Mesenchymal stem cell (in vitro differentiated cells and primary cell): Measurements from ENCODE around the gene TADA1.
A peak's percentile ranks its signal among the peaks of the same experiment; 100 is the strongest.

Source experiments
- DNase-seq: peaks from one replicate; pipeline ENCODE4 v3.0.0-alpha.2; 2013
- H2AFZ ChIP-seq: one replicate; pipeline ENCODE4 v1.6.1; 2013; ENCODE audit warnings: low read depth, mild to moderate bottlenecking, control low read depth, inconsistent platforms, low read length, moderate library complexity
- H2AK5ac ChIP-seq: 2 replicates; pipeline ENCODE4 v1.6.1; 2013; ENCODE audit warnings: low read length, moderate library complexity, mild to moderate bottlenecking, inconsistent platforms; ENCODE audit not compliant: severe bottlenecking
- H2BK120ac ChIP-seq: one replicate; pipeline ENCODE4 v1.6.1; 2013; ENCODE audit warnings: low read depth, mild to moderate bottlenecking, inconsistent platforms, low read length, moderate library complexity
- H2BK12ac ChIP-seq, 2 experiments: one replicate each; pipeline ENCODE4 v1.6.1; 2013; ENCODE audit warnings: inconsistent platforms in 2 of 2, low read length in 2 of 2, mild to moderate bottlenecking in 2 of 2, moderate library complexity in 2 of 2, control low read depth in 1 of 2
- H2BK15ac ChIP-seq: one replicate; pipeline ENCODE4 v1.6.1; 2013; ENCODE audit warnings: mild to moderate bottlenecking, low read depth, inconsistent platforms; ENCODE audit not compliant: poor library complexity, severe bottlenecking
- H2BK5ac ChIP-seq: 2 replicates; pipeline ENCODE4 v1.6.1; 2013; ENCODE audit warnings: low read depth, mild to moderate bottlenecking, low read length, control low read depth, inconsistent platforms; ENCODE audit not compliant: poor library complexity, severe bottlenecking
- H3K14ac ChIP-seq, 2 experiments: one replicate each; pipeline ENCODE4 v1.6.1; 2013; ENCODE audit warnings: inconsistent platforms in 2 of 2, low read length in 2 of 2, control low read depth in 1 of 2, mild to moderate bottlenecking in 1 of 2, moderate library complexity in 1 of 2
- H3K18ac ChIP-seq, 2 experiments: one replicate each; pipeline ENCODE4 v1.6.1; 2013; ENCODE audit warnings: inconsistent platforms in 2 of 2, low read length in 2 of 2, control low read depth in 1 of 2, low read depth in 1 of 2, mild to moderate bottlenecking in 1 of 2
- H3K23ac ChIP-seq, 2 experiments: one replicate each; pipeline ENCODE4 v1.6.1; 2013; ENCODE audit warnings: inconsistent platforms in 2 of 2, low read length in 2 of 2, mild to moderate bottlenecking in 2 of 2, moderate library complexity in 2 of 2, control low read depth in 1 of 2
- H3K27ac ChIP-seq: 2 replicates; pipeline ENCODE4 v1.5.1; 2013; ENCODE audit warnings: mild to moderate bottlenecking, moderate library complexity, low read length, control low read depth, inconsistent platforms; ENCODE audit not compliant: poor library complexity, severe bottlenecking
- H3K27me3 ChIP-seq, 2 experiments: 2 replicates each; pipeline versions ENCODE4 v1.6.1 to v1.7.0; 2013; ENCODE audit warnings: low read length in 2 of 2, mild to moderate bottlenecking in 2 of 2, moderate library complexity in 2 of 2, control low read depth in 1 of 2, inconsistent platforms in 1 of 2; ENCODE audit not compliant: control insufficient read depth in 1 of 2, insufficient read depth in 1 of 2
- H3K36me3 ChIP-seq, 2 experiments: 2 replicates each; pipeline versions ENCODE4 v1.6.1 to v1.7.0; 2013; ENCODE audit warnings: low read length in 2 of 2, control low read depth in 1 of 2, inconsistent platforms in 1 of 2, low read depth in 1 of 2, mild to moderate bottlenecking in 1 of 2; ENCODE audit not compliant: insufficient read depth in 2 of 2, control insufficient read depth in 1 of 2
- H3K4ac ChIP-seq, 2 experiments: one replicate each; pipeline ENCODE4 v1.6.1; 2013; ENCODE audit warnings: inconsistent platforms in 2 of 2, low read length in 2 of 2, mild to moderate bottlenecking in 2 of 2, moderate library complexity in 2 of 2, control low read depth in 1 of 2, low read depth in 1 of 2
- H3K4me1 ChIP-seq: 2 replicates; pipeline ENCODE4 v1.6.1; 2013; ENCODE audit warnings: low read depth, low read length, control low read depth; ENCODE audit not compliant: control insufficient read depth, insufficient read depth
- H3K4me2 ChIP-seq: 2 replicates; pipeline ENCODE4 v1.6.1; 2013; ENCODE audit warnings: low read length, mild to moderate bottlenecking, inconsistent platforms; ENCODE audit not compliant: poor library complexity, severe bottlenecking
- H3K4me3 ChIP-seq, 2 experiments: 2 replicates each; pipeline versions ENCODE4 v1.5.1 to v1.7.0; 2013; ENCODE audit warnings: low read length in 2 of 2, mild to moderate bottlenecking in 2 of 2, control low read depth in 1 of 2, low read depth in 1 of 2; ENCODE audit not compliant: insufficient read depth in 1 of 2
- H3K79me1 ChIP-seq: replicated peaks from 2 replicates; pipeline ENCODE4 v1.6.1; 2013; ENCODE audit warnings: mild to moderate bottlenecking, control low read depth, low read length, inconsistent platforms; ENCODE audit not compliant: poor library complexity, severe bottlenecking
- H3K9ac ChIP-seq: 2 replicates; pipeline ENCODE4 v1.7.0; 2013; ENCODE audit warnings: mild to moderate bottlenecking, low read length, moderate library complexity
- H3K9me3 ChIP-seq: 2 replicates; pipeline ENCODE4 v1.7.0; 2013; ENCODE audit warnings: mild to moderate bottlenecking, low read length; ENCODE audit not compliant: control insufficient read depth
- H4K8ac ChIP-seq: one replicate; pipeline ENCODE4 v1.6.1; 2013; ENCODE audit warnings: inconsistent platforms, mild to moderate bottlenecking, low read length, moderate library complexity
- H4K91ac ChIP-seq: one replicate; pipeline ENCODE4 v1.6.1; 2013; ENCODE audit warnings: mild to moderate bottlenecking, low read length, inconsistent platforms
- WGBS: methylation state at CpG from one replicate; pipeline ENCODE4 v1.1.7; 2013; ENCODE audit warnings: mixed read lengths; 5-methylcytosine and 5-hydroxymethylcytosine counted together

Gene TADA1

DNA sequence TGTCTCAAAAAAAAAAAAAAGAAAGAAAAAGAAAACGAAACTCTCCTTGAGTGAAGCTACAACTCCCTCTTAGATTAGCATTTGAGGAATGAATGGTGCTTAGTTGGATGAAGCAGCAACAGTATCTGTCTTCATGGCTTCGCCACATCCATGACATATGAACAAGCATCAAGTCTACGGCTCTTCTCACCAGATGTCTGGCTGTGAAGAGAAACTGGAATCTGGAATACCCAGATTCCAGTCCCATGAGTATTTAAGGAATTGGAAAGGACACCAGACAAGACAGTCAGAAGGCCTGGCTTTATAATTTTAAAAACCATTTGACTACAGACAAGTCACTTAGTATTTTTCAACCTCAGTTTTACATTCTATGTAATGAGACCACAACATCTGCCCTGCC, 38.0 kb upstream of the TADA1 start:
- 87% methylated on average over 2 of the region's 3 CpGs for WGBS
- Histone ChIP-seq H2BK15ac (no peak overlapping the region), H3K79me1 (no peaks in the 10 kb centered on the region), H3K4me1 (peaks cover 6% of the 10 kb centered on the region), H3K4ac (no peak overlapping the region), H3K27ac (no peak overlapping the region), H2AFZ (no peak overlapping the region), H3K18ac (no peak overlapping the region), H3K4me2 (no peak overlapping the region), H3K27me3 (peaks cover 0 to 23% of the 10 kb centered on the region in 2 experiments), H3K9ac (no peak overlapping the region), H2BK12ac (no peak overlapping the region), H4K91ac (no peak overlapping the region), H2AK5ac (no peak overlapping the region), H3K23ac (no peak overlapping the region), H3K9me3 (peaks cover 6% of the 10 kb centered on the region), H3K36me3 (no peaks in the 10 kb centered on the region), H3K14ac (no peak overlapping the region), H3K4me3 (no peak overlapping the region), H2BK5ac (no peak overlapping the region), H2BK120ac (no peak overlapping the region), H4K8ac (no peak overlapping the region)
- no peak for DNase-seq

DNA sequence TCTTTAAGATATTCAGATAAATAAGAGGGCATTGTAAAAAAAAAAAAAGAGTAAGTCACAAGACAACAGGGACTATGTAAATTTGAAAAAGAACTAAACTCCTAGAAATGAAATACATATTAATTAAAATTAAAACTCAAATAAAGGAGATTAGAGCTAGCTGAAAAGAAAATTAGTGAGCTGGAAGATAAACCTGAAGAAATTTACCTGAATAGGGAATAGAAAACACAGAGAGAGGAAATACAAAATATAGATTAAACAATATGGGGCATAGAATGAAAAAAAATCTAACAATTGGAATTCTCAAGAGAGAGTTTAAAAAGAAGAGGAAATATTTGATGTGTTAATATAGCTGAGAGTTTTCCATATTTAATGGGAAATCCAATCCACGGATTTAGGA, 35.6 kb upstream of the TADA1 start:
- no peaks in the 10 kb centered on the region for H3K36me3 ChIP-seq
- no peak overlapping the region for H3K4me2 ChIP-seq
- no peak for DNase-seq
- no peak overlapping the region for H4K91ac ChIP-seq
- no peak overlapping the region for H2BK120ac ChIP-seq
- H3K9me3 ChIP-seq: peaks cover 6% of the 10 kb centered on the region
- H3K18ac ChIP-seq: no peak overlapping the region
- H2BK5ac ChIP-seq: no peak overlapping the region
- no peak overlapping the region for H3K14ac ChIP-seq
- H3K4me3 ChIP-seq: no peak overlapping the region
- no peak overlapping the region for H3K9ac ChIP-seq
- whole genome bisulfite sequencing: no CpG with 5 or more reads among the region's 1 CpG
- no peak overlapping the region for H3K23ac ChIP-seq
- no peaks in the 10 kb centered on the region for H3K27me3 ChIP-seq
- no peaks in the 10 kb centered on the region for H3K79me1 ChIP-seq
- H2AFZ ChIP-seq: no peak overlapping the region
- H2BK15ac ChIP-seq: no peak overlapping the region
- peaks cover 9% of the 10 kb centered on the region for H3K4me1 ChIP-seq
- no peak overlapping the region for H3K27ac ChIP-seq
- no peak overlapping the region for H2AK5ac ChIP-seq
- H4K8ac ChIP-seq: no peak overlapping the region
- H2BK12ac ChIP-seq: no peak overlapping the region
- no peak overlapping the region for H3K4ac ChIP-seq

DNA sequence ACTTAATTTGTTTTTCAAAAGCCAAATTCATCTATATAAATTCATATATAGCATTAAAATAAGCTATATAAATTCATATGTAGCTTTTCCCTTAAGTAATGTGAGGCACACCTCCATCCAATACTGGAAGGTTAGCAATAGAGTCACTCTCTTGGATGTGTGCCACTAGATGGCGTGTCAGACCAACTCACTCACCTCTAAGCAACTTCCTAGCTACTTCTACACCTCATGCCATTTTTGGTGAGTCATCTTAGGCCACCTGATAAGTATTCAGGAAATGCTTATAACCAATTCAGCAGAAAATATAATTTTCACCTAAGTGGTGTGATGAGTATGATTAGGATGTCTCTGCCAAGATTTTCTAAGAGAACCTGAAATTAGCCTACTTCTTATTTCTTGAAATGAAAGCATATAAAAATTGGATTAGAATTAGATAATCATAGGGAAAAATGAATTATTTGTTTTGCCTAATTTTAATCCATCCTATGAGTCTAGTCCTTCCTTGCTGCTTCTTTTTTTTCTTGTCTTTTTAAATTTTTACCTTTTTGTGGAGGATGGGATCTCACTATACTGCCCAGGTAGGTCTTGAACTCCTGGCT, 34.4 kb upstream of the TADA1 start:
- H4K91ac ChIP-seq: no peak overlapping the region
- H3K4me3 ChIP-seq: no peak overlapping the region
- no peak overlapping the region for H2AK5ac ChIP-seq
- no peak overlapping the region for H3K18ac ChIP-seq
- no peak overlapping the region for H2AFZ ChIP-seq
- no peak overlapping the region for H3K9ac ChIP-seq
- no peak overlapping the region for H2BK5ac ChIP-seq
- no peaks in the 10 kb centered on the region for H3K79me1 ChIP-seq
- no peak overlapping the region for H3K14ac ChIP-seq
- WGBS: 0% methylated on average over 1 of the region's 1 CpG
- no peaks in the 10 kb centered on the region for H3K36me3 ChIP-seq
- H3K4me2 ChIP-seq: no peak overlapping the region
- no peak overlapping the region for H2BK15ac ChIP-seq
- H4K8ac ChIP-seq: no peak overlapping the region
- peak; percentile 84 for DNase-seq
- no peak overlapping the region for H3K4ac ChIP-seq
- H3K9me3 ChIP-seq: peaks cover 6% of the 10 kb centered on the region
- H2BK120ac ChIP-seq: no peak overlapping the region
- peaks cover 4% of the 10 kb centered on the region for H3K4me1 ChIP-seq
- no peak overlapping the region for H2BK12ac ChIP-seq
- no peaks in the 10 kb centered on the region for H3K27me3 ChIP-seq
- no peak overlapping the region for H3K27ac ChIP-seq
- no peak overlapping the region for H3K23ac ChIP-seq

DNA sequence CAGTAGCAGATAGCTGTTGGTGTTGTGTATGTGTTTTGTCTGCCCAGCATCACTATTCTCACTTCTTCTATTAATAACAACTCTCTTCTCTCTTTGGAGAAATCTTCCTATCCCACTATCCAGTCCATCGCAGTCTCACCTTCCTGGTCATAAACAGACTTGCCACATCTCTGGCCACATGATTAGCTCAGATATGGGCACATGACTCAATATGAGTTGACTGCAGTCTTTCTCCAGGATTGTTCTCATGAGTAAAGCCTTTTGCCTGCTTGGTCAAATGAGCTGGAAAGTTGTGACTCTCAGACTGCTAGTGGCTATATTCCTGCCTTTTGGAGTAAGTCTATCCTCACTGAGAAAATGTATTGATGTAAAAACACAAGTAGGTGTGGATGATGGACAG, 32.9 kb upstream of the TADA1 start:
- WGBS: 92% methylated on average over 1 of the region's 1 CpG
- Histone ChIP-seq H3K9ac (no peak overlapping the region), H3K4me2 (no peak overlapping the region), H2BK12ac (no peak overlapping the region), H3K23ac (no peak overlapping the region), H3K27ac (no peak overlapping the region), H3K79me1 (no peaks in the 10 kb centered on the region), H2AFZ (no peak overlapping the region), H3K18ac (no peak overlapping the region), H3K27me3 (no peaks in the 10 kb centered on the region), H3K14ac (no peak overlapping the region), H3K36me3 (no peaks in the 10 kb centered on the region), H3K4ac (no peak overlapping the region), H3K9me3 (peaks cover 6% of the 10 kb centered on the region), H2BK5ac (no peak overlapping the region), H3K4me1 (peaks cover 4% of the 10 kb centered on the region), H2AK5ac (no peak overlapping the region), H2BK15ac (no peak overlapping the region), H4K8ac (no peak overlapping the region), H3K4me3 (no peak overlapping the region), H2BK120ac (no peak overlapping the region), H4K91ac (no peak overlapping the region)
- peak; percentile 33 for DNase-seq
